COLO668 (cell line): ENCODE measurements around the gene SURF4.
A peak's percentile ranks its signal among the peaks of the same experiment; 100 is the strongest.

Source experiments
- DNase-seq: peaks from one replicate; lab custom pipeline; 2025; ENCODE audit not compliant: unreplicated experiment; lab: John Stamatoyannopoulos, UW

SURF4 gene

GRCh38 chr9:133375116-133375723 lies 640 bp downstream of the SURF4 start:
- peak; percentile 52 for DNase-seq

DNA sequence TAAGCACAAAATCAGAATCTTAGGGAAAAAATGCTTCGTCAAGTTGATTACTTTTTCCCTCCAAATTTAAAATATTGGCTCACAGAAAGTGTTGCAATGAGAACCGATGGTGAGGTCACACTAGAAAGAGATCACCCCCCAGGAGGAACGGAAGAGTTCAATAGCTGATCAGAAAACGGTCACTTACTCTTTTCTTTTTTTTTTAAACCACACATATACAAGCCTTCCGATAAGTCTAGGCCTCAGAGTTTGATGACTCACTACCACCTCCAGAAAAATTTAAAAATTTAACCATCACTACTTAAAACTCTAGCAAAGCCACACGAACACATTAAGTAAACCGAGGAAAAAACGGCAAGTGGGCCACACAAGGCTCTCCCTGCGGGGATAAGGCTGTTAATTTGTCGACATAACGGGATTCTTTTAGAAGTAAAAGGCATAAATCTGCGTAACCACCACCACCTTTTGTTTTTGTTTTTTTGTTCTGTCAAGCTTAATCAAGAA lies 1.2 kb downstream of the SURF4 start:
- DNase-seq, result no peak

- DNase-seq, result no peak
Observed at GRCh38 chr9:133372144-133372543, 3.7 kb downstream of the SURF4 start.

DNA sequence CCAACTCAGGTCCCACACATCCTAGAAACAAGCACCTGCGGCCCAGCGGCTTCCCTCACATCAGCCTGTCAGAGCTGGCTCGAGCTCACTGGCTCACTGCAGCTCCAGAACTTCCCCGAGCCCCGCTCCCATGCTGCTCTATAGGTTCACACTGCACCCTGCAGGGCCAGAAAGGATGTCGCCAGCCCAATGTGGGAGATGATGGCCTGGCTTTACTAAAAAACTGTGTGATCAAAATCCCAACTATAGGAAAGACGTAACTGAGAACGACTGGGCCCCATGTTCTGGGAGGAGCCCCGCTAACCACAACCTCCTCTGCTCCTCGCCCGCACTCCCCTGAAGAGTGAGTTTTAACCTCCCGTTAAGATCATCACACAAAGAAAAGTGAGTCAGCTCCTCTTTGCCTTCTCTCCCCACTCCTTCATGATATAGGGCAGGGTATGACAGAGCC lies 4.6 kb downstream of the SURF4 start:
- DNase-seq, result no peak

DNA sequence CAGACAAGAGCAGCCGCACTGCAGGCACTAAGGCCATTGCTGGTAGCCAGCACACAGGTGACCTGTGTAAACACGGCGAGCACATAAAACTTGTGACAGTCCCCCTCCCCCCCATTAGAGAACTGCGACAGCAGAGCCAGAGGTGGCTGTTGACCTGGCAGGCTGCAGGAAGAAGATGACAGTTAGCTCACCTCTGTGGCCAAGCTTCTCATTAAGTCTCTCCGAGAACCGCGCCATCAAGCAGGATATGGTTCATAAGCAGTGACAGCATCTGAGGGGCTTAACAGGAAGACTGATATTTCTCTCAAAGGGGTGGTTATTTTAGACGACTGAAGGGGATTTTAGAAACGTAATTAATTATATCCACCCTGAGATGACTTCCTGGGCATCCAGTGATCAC lies 5.2 kb downstream of the SURF4 start:
- no peak for DNase-seq

GRCh38 chr9:133369933-133370332 lies 5.9 kb downstream of the SURF4 start:
- no peak for DNase-seq

DNA sequence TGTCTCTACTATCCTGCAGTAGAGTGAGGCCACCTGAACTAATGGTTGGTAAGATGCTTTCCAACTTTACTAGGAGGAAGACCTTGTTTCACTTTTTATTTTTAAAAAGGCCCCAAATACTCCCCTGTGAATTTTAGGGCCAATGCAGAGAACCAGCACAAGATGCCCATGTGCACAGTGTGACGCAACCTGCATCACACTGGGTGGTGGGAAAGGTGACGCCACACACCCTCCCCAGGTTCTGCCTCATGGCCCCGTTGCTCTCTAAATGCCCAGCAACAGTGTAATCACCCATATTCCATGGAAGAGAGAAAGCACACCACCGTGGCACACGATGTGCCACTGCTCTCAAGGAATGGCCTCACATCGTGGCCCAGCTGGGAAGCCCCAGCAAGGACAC lies 6.4 kb downstream of the SURF4 start:
- no peak for DNase-seq

GRCh38 chr9:133368249-133368881 lies 7.5 kb downstream of the SURF4 start:
- peak; percentile 59 for DNase-seq

DNA sequence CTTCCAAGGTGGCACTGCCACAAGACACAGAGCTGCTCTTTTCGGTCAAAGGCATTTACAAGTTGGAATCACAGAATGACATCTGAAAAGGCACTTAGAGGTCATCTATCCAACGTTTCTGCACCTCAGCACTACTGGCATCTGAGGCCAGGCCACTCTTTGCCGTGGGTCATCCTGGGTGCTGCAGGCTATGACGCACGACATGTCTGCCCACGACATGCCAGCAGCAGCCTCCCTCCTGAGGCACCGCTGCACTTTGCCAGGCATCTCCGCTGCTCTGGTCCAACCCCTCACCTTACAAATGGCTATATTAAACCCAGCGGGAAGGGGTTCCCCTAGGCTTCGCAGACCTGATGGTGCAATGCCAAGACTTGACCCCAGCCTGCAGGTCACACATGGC lies 8.1 kb downstream of the SURF4 start:
- DNase-seq, result no peak

DNA sequence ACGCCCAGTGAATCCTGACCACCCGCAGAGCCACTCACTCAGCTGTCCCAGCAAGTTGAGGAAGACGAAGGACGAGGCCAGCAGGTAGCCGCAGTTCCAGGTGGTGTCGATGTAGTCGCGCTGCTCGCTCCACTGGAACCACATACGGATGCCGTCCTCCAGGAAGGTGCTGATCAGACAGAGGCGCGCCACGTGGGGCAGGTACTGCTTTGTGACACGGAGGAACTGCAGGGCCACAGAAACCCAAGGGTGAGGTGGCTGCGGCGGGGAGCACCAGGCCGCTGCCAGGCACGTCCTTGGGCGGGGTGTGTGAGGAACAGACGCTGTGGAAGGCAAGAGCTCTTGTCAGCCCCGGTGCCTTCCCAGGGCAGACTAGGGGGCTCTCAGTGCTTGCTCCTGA lies 8.6 kb downstream of the SURF4 start:
- no peak for DNase-seq

- no peak for DNase-seq
Observed at GRCh38 chr9:133366435-133366834, 9.4 kb downstream of the SURF4 start.

DNA sequence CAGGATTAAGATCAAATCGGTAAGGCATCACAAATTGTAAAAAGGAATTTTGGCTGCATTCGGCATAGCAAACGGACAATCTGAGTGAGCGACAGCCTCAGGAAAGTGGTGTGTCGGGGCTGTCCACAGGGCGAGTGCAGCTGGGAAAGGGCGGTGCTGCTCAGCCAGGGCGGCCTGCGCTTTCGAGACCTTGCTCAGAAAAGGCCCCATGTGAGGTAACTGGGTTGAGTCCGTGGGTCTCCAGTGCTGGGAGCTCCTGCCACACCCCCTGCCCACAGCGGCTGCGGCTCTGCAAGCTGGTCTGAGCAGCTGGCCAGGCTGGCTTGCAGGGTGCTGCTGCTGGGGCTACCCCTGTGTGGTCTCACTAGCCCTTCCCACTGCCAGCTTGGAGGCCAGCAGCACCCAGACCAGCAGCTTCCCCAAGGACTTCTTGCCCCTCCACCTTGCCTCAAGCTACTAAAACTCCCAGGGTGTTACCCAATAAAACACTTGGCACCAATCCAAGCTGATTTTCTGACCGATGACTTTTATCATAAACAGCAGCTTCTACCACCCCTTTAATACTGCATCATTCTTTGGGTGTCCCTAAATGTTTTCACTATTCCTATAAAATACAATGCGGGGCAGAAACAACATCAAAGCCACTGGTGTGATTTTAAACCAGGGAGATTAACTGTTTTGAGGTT lies 13.4 kb downstream of the SURF4 start:
- no peak for DNase-seq

GRCh38 chr9:133361507-133362092 lies 14.3 kb downstream of the SURF4 start:
- DNase-seq, result no peak

GRCh38 chr9:133360400-133361393 lies 15.2 kb downstream of the SURF4 start:
- DNase-seq, result no peak

DNA sequence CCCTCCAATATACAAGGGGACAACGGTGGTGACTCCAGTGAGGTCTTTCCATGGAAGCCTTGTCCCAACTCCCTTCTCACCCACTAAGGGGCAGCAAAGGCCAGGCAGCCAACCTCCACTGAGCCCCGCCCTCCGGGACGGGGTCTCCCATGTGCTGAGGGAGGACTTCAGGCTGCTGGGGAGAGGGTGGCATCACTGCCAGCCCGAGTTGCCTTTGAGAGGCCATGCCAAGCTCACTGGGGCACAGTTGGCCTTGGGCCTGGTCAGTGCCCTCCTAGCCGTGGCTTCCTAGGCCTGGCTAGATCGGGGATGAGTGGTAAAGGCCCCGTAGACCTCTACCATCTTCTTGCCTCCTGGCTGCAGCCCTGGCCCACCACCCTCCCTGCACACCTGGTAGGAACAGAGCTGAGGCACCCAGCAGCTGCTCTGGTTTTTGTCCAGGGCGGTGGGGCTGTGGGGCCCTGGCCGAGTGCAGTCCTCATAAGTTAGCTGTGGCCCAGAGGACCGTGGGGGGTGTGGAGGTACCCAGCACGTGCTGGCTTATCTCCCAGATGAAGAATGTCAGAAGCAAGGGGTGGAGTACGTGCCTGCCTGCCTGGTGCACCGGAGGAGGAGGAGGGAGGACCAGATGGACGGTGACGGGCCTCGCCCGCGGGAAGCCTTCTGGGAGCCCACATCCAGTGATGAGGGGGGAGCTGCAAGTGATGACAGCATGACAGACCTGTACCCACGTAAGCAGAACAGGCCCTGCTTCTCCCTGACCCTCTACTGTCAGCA lies 16.3 kb downstream of the SURF4 start:
- DNase-seq, result peak; percentile 23

- DNase-seq, result no peak
Observed at GRCh38 chr9:133357656-133358055, 18.2 kb downstream of the SURF4 start.

GRCh38 chr9:133356391-133357091 lies 19.3 kb downstream of the SURF4 start, which contains the start of the genes SURF1 and SURF2:
Gene SURF1 (minus strand): TSS chr9:133356487. CDS start chr9:133356453, 34 bp downstream.
Gene SURF2 (plus strand): TSS chr9:133356550. CDS start chr9:133356593, 43 bp downstream.
- DNase-seq, result peak; percentile 94

DNA sequence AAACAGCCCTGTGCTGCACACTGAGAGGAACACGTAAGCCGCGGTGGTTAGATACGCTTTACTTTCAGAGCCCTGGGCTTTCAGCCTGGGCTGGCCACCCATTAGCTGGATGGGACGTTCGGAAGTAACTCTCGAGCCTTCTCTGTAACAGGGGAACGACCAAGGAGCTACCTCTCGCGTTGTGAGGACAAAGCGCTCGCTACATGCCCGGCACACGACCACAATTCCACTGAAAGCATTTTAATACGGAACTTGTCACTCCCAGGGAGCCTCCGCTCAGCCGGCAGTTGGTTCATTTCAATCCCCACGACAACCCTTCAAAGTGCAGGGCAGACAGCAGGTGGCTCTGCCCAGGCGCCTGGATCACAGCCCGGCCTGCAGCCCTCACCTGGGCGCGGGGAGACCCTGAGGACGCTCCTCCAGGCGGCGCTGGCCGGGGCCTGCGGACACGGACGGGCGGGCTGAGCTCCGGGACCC lies 19.9 kb downstream of the SURF4 start:
- peak; percentile 65 for DNase-seq

DNA sequence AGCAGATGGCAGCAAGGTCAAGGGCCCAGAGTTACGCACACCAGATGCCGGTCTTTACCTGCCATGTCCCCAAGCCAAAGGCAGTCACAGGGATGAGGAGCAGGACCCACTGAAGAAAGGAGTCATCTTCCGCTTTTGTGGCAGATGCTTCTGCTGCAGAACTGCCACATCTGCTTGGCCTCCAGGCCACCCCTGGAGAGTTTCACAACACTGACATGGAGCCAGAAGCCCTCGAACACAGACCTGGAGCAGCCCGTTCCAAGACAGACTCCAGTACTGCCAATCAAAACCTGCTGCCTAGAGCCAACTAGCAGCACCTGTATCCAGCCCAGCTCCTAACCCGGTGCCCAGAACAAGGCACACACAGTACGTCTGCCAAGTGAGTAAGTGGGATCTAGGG lies 21.1 kb downstream of the SURF4 start:
- no peak for DNase-seq
